MM.1S (cell line): Measurements from ENCODE around the gene MEGF11.

Experiments
- EZH2 ChIP-seq: fragments of 300-600 bp; sonication (generic); optimal IDR thresholded peaks from 2 replicates; pipeline ENCODE3; 2017; ENCODE audit warnings: low read depth, mild to moderate bottlenecking, antibody characterized with exemption, low read length, mixed read lengths
- EZH2phosphoT487 ChIP-seq: fragments of 300-600 bp; sonication (generic); IDR thresholded peaks from 2 replicates; pipeline ENCODE4 v1.6.1; 2018; ENCODE audit warnings: antibody characterized with exemption, low read length
- TF ChIP-seq, protein P1 (sequence below): fragments of 300-600 bp; sonication (generic); IDR thresholded peaks from 2 replicates; pipeline ENCODE4 v1.5.1; 2016; ENCODE audit warnings: antibody characterized with exemption, low read length, mixed read lengths

DNA sequence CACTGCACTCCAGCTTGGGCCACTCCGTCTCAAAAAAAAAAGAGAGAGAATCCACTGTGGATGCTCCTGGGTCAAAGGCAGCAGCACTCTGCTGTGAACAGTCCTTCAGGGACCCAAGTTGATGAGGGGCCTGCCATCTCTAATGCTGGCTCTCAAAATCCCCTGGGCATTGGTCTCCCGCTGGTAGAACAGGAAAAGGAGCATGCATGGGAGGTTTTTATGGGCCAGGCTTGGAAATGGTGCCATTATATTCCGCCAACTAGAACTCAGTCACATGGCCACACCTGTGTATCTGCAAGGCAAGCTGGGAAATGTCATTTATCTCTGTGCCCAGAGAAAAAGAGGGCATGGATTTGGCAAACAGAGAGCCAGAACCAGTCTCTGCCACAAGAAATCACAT is 36.5 kb upstream of the MEGF11 start:
- no peak for TF ChIP-seq EZH2phosphoT487
- TF ChIP-seq, protein P1, sequence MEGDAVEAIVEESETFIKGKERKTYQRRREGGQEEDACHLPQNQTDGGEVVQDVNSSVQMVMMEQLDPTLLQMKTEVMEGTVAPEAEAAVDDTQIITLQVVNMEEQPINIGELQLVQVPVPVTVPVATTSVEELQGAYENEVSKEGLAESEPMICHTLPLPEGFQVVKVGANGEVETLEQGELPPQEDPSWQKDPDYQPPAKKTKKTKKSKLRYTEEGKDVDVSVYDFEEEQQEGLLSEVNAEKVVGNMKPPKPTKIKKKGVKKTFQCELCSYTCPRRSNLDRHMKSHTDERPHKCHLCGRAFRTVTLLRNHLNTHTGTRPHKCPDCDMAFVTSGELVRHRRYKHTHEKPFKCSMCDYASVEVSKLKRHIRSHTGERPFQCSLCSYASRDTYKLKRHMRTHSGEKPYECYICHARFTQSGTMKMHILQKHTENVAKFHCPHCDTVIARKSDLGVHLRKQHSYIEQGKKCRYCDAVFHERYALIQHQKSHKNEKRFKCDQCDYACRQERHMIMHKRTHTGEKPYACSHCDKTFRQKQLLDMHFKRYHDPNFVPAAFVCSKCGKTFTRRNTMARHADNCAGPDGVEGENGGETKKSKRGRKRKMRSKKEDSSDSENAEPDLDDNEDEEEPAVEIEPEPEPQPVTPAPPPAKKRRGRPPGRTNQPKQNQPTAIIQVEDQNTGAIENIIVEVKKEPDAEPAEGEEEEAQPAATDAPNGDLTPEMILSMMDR, result no peak
- TF ChIP-seq EZH2, result no peak
